Stimulated activated CD8-positive, alpha-beta memory T cell treated with anti-CD3 and anti-CD28 coated beads, Interleukin-7, amount 100 ng/mL, for 1 hour (primary cell): Measurements from ENCODE around the gene HES5.
"Not testable (repeated sequence)": the region's sequence is repeated elsewhere in the genome, so short reads cannot be mapped to it uniquely, and the experiment has no call there.

Source experiments
- DNase-seq, 2 donors: peaks; one replicate each; pipeline ENCODE4 v3.0.0-alpha.2; 2020; ENCODE audit warnings: low read depth in 2 of 2

Gene HES5

DNA sequence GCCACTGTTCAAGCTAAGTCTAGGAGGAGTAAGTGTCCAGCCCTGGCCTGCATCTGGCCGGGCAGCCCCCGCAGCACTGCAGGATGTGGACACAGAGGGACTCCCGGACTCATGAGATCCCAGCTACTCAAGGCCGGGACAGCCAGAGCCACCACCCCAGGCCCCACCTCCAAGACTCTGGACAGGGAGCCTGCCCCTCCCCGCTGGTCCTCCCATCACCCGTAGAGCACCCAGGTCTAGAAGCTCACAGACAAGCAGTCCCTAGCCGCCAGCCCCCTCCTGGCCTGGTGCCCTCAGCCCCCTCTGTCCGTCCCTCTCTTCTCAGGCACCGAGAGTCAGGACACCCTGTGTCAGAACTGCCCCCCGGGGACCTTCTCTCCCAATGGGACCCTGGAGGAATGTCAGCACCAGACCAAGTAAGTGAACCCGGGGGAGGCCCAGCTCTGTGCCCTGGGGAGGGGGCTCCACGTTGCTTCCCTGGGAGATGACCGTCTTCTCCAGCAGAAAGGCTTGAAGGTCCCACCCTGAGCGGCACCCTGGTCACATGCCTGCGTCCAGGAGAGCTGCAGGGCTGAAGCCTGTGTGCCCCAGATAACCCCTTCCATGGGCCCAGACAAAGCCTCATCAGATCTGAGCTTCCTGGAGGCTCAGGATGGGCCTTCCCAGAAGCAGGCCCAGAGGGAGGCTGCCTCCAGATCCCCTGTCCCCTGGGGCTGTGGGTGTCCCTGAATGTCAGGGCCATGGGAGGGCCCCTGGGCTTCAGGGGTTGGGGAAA lies 30.4 kb upstream of the HES5 start:
- DNase-seq: no peak

DNA sequence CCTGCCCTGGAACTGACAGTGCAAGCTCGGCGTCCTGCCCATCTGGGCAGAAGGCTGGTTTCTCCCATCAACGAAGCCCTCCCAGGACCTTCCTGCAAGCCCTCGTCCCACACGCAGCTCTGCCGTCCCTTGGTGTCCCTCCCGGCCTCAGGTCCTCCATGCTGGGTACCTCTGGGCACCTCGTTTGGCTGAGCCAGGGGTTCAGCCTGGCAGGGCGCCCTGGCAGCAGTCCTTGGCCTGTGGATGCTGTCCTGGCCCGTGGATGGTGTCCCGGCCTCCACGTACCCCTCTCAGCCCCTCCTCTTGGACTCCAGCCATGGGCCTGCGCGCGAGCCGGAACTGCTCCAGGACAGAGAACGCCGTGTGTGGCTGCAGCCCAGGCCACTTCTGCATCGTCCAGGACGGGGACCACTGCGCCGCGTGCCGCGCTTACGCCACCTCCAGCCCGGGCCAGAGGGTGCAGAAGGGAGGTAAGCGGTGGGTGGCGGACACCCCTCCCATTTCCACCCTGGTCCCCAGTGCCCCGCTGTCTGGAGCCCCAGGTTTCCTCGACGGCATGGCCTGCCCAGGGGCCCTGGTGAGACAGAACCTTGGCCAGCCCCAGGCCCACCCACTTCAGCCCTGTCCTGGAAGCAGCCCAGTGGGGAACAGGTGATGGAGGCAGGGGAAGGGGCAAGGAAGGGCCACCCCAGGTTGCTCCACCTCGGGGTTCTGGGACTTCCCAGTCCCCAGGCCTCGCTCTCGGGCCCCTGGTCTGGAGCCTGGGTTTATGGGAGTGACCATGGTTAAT lies 29.6 kb upstream of the HES5 start:
- DNase-seq: no peak

DNA sequence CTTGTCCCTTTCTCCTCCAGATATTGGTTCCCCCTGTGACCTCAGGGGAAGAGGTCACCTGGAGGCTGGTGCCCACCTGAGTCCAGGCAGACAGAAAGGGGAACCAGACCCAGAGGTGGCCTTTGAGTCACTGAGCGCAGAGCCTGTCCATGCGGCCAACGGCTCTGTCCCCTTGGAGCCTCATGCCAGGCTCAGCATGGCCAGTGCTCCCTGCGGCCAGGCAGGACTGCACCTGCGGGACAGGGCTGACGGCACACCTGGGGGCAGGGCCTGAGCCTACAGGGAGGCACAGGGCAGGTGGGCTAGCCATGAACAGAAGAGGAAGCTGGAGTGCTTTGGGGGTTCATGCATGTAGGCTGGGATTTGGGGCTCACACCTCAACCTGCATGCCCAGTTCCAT lies 28.8 kb upstream of the HES5 start:
- no peak for DNase-seq

DNA sequence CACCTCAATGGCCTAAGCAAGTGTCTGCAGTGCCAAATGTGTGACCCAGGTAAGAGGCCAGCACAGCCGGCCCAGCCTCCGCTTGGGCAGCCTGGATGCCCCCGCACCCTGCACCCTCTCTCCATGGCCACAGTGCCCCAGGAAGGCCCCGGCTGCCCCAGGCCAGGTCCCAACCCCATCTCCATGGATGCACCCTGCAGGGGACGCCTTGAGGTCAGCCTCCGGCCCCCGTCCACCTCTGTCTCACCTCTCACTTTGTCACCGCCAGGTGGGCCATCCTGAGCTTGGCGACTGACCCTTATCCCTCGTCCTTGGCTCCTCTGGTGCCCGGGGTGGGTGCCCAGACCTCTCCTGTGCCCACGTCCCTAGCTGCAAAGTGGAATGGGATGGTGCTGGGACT lies 28.4 kb upstream of the HES5 start:
- no peak for DNase-seq

DNA sequence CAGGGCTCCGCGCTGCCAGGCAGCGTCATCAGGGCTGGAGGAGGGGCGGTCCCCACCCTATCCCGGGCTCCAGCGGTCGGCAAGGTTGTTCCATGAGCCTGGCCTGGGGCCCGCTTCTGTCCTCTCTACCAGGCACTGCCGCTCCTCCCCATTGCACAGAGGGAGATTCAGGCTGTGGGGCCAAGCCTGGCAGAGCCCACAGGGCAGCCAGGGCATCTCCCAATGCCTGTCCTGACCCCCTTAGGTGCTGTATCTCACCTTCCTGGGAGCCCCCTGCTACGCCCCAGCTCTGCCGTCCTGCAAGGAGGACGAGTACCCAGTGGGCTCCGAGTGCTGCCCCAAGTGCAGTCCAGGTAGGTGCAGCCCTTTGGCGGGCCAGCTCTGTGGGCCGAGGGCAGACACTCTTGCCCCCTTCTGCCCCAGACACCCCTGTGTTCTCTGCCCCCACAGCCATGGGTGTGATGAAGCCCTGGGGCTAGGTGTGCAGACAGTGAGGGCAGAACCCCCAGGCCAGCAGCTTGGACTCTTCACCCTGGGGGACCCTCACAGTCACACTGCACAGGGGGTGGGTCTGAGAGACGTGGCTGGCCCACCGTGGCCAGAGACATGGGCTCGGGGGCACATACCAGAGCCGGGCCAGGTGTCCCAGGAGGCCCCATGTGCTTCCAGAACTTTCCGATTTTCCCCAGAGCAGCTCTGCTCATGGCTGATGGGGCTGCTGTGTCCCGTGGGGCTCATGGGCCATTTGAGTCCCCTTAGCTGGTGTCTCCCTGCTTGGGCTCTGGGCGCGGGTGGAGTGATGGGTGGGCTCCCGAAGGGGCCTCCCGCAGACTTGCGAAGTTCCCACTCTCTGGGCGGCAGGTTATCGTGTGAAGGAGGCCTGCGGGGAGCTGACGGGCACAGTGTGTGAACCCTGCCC lies 27.7 kb upstream of the HES5 start:
- no peak for DNase-seq

DNA sequence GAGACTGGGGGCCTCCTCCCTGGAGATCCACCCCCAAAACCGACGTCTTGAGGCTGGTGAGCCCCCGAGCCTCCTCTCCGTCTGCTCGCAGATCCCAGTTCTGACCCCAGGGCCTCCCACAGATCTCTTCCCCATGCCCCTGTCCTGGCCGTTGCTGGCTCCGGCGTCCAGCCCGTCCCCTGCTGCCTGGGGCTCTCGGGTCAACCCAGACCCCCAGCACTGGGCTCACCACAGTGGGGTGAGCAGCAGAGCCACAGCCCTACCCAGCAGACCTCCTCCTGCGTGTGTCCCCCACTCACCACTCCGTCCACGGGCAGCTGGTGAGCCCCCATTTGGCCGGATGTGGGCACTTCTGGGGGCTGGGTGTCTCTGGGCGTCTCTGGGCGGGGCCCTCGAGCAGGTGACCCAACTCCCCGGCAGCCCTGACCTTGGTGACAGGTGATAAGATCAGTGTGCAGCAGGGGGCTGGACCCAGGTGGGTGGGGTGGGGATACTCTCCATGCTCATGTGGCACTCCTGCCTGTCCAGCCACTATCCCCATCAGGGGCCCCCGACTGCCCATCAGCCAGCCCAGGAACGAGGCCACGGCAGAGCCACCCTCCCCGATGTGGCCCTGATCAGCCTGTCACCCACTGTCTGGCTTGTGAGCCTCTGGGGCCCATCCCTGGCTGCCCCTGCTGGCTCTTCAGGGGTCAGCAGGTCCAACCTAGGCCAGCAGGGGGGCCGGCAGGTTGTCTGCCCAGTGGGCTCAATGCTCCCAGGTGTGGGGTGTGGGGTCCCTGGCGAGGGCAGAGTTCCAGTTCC lies 26.8 kb upstream of the HES5 start:
- no peak for DNase-seq

DNA sequence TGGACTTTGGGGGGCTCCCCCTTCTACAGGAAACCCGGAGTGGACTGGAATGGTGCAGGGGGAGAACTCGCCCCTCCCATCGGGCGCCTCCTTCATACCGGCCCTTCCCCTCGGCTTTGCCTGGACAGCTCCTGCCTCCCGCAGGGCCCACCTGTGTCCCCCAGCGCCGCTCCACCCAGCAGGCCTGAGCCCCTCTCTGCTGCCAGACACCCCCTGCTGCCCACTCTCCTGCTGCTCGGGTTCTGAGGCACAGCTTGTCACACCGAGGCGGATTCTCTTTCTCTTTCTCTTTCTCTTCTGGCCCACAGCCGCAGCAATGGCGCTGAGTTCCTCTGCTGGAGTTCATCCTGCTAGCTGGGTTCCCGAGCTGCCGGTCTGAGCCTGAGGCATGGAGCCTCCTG lies 26.2 kb upstream of the HES5 start, which contains the start of gene TNFRSF14:
TNFRSF14 (plus strand) TSS at position 95 of the 401 bp plus-strand sequence; CDS start at position 389, 294 bp downstream.
- peak in 1 of 2 donors; percentile 48 for DNase-seq

DNA sequence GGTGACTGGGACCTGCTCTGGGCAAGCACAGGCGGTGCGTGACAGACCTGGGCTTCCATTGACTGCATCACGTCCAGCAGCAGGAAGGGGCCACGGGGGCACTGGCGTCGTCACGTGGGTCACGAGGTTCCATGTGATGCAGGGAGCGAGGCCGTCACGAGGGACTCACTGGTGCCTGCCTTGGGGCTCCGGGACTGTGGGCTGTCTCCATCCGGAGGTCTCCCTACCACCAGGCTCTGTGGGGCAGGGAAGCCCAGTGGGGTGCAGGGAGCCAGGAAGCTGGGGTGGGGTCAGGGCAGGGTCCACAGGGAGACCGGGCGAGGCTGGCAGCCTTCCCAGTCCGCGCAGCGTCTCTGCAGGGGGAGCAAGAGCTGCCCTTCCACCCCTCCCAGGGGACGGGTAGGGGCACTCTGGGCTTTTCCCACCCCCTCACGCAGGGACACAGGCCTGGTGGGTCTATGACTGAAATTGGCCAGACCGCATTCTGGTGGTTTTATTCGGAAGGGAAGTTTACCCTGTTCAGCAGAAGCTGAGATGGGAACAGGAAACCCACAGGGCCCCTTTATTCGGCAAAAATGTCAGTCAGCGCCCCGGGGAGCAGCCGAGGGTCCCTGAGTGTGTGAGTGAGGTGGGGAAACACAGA lies 25.7 kb upstream of the HES5 start:
- DNase-seq: peak in 1 of 2 donors; percentile 41

DNA sequence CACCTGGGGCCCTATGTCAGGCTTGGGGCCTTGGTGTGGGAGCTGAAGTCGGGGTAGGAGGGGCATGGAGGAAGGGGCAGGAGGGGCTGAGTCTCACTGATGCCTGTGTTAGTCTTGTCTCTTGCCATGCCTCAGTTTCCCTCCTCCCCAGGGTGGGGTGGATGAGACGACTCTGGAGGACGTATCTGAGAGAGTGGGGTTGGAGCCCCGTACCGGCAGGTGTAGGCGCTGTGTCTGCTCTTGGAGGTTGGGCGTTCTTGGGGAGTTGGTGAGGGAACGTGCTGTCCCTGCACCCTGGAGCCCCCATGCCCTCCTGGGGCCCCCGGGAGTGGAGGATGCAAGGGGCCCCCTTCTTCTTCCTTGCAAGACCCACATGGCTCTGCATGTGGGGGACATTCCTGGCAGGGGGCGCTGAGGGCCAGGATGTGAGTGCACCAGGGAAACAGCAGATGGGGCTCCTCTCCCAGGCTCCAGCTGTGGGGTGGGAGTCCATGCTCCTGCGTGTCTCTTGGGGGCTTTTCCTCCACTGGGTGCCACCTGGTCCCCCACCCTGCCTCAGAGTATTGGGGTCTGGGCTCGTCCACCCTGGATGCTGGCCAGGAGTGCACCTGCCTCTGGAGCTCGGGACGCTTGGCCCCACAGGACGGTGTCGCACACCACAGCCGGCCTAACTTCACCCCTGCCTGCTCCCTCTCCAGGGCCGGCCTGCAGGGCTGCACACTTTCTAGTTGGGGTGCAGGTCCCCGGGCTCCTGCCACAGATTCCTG lies 24.7 kb upstream of the HES5 start:
- DNase-seq: no peak

DNA sequence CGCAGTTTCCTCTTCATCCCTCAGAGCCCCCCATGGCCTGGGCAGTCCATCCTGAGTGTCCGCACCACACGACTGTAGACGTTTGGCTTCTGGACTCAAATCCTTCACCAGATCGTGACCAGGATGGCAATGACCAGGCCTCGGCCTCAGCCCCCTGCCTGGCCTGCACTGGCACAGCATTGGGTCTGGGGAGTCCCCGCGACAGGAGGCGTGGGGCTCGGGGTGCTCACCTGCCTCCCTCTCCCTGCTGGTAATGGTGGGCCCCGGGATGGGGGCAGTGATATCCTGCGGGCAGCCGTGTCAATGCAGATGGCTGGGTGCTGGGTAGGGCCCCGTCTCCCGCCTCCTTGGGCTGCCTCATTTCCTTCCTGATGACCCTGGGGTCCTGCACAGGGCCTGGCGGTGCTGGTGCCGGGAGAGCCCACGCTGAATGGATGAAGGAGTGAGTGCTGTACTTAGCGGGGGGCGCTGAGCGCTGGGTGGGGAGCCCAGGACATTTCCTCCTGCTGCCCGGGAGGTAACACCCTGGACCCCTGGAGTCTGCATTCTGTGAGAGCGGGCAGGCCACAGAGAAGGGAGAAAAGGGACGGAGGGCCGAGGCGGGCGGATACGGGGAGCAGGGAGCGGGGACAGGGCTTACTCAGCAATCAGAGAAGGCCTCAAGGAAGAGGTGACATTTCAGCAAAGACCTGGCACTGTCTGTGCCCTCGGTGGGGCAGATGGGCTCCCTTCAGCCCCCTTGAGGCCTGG lies 24.0 kb upstream of the HES5 start:
- DNase-seq: no peak

DNA sequence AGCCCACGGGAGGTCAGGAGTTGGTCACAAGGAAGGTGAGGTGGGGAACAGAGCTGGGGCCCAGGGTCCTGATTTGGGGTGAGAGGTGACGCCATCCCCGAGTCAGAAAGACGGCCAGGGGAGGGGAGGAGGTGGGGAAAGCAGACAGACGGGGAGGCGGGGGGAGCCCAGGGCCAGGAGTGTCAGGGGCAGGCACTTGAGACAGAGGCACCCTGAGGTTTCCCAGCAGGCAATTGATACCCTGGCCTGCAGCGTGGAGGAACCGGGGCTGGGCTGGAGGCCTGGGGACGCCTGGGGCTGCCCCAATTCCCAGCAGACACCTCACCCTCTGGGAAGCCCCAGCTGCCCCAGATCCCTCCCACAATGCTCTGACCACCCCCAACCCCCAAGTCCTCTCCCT lies 23.0 kb upstream of the HES5 start:
- not testable (repeated sequence) for DNase-seq

DNA sequence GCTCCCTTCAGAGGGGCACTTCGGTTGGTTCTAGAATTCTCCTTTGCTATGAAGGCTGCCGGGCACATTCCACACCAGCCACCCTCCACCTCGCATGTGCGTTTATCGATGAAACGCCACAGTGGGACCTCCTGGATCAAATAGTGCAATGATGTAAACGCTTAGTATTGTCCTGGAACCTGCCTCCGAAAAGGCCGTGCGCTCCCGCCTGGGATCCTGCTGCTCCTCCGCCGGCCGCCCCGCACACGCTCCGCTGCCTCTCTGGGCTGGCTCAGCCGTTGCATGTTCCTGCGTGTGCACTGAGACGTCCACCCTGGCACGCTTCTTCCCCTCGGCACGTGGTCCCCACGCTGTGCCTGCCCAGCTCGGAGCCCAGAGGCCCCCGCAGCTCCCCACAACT lies 22.1 kb upstream of the HES5 start:
- DNase-seq: no peak

DNA sequence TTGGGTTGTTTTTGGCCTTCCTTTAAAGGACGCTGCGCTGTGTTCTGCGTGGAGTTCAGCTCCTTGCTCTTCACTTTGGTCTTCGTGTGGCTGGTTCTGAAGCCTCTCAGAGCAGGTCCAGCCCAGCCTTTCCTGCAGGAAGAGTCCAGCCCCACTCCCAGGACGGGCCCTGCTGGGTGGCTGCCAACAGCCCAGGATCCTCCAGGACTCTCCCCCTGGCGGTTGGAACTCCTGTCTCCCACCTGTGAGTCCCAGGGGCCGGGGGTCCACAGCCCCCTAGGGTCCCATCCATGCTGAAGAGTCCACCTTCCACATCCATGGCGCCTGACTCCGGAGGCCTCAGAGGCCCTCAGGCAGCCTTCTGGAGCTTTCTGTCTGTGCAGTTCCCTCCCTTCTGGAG lies 21.5 kb upstream of the HES5 start:
- not testable (repeated sequence) for DNase-seq

DNA sequence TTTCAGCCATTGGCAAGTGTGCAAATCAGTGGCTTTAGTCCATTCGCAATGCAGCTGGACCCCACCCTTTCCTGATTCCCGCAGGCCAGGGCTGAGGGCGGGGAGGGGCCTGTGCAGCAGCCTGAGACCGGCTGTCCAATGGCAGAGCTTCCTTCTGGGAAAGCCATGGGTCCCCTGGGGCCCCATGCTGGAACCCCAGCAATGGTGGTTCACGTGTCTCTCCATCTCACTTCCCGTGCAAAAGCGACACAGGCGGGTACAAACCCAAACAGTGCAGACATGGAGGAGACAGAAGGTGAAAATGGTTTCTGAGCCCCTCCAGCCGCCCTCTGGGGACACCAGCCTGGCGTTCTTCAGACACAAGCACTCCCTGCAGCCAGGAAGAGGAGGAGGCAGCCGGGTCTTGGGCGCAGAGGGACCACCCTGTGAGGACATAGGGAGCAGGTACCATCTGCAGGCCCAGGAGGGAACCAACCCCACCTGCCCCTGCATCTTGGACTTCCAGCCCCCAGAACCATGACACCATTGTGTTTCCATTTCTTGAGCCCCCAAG lies 20.3 kb upstream of the HES5 start:
- not testable (repeated sequence) for DNase-seq

DNA sequence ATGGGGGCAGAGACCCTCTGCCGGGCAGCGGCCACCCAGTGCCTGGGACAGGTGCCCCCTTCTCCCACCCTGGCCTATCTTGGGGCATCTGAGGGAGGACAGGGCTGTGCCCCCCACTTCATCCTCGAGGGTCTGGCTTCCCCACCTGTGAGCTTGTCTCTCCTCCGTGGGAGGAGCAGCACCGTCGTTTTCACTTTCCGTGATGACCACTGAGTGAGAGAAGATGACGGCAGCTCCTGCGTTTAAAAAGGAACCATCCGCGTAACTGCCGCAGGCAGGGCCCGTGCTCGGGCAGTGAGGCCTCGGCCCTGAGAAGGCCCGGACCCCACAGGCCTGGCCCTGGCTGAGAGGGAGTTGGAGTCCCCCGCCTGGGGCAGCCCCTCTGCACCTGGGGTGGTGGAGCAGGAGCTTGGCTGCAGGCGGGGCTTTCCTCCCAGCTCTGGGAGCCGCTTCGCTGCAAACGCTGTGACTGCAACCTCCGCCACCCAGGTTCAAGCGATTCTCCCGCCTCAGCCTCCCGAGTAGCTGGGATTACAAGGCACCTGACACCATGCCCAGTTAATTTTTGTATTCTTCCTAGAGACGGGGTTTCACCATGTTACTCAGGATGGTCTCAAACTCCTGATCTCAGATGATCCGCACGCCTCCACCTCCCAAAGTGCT lies 19.4 kb upstream of the HES5 start:
- DNase-seq: not testable (repeated sequence)

DNA sequence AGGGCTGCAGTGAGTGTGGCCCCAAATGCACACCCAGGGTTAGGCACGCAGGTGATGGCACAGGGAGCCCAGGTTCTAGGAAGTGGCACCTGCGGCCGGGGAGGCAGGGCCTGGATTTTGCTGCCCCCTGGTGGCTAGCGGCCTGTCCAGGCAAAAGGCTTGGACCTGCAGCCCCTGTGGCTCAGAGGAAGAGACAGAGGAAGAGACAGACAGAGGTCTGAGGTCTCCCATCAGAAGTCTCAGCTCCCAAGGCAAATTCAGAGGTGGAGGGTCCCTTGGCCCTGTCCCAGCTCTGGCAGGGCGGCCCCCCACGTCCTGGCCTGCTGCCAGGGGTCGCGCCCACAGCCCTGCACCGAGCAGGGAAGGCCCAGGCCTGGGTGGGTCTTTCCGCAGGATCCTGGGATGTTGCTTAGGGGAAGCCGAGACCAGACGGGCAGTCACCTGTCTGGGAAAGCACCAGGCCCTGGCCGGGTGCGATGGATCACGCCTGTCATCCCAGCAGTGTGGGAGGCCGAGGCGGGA lies 18.1 kb upstream of the HES5 start:
- DNase-seq: peak; percentile 67 to 80

DNA sequence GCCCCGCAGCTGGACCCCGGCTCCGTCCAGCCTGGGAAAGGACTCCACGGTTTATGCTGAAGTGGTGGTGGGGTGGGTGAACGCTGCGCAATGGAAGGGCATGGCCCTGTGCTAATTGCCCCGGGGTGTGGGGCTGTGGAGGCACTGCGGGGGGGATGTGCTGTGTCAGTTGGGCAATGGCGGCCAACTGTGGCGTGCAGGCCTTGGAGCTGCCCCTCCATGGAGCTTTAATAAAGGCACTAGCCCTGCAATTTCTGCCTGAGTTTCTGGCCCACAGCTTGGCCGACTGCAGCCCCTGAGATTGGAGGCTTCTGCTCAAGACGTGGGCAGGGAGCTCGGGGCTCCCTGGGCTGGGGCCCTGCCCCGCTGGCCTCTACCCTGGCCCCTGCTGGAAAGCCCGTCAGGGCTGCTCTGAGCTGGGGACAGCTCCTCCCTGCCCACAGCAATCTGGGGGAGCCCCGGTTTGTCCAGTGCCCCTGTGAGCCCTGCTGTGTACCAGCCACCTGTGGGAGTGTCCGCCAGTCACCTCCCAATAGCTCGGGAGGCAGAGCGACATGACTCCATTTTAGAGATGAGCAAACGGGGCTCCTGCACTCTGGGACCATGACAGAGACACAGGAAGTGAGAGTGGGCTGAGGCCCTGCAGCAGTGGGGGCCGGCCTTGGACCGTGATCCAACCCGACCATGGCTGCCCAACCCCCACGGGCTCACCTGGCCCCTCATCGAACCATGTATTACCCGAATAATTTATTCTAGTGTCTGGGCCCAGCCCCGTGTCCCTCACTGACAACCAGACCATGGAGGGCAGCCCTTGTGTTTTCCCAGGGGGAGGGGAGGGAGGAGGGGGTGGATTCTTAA lies 17.4 kb upstream of the HES5 start:
- no peak for DNase-seq
